NCI-H2227 treated with DMSO at 0.1 percent for 48 hours (cell line): ENCODE data around the gene PPAT.

Experiments used
- DNase-seq: peaks from one replicate; lab custom pipeline; 2025; lab: John Stamatoyannopoulos, UW

The PPAT gene

GRCh38 chr4:56434599-56435139 lies 746 bp downstream of the PPAT start:
- DNase-seq = peak; percentile 64

- DNase-seq = no peak
Measured at GRCh38 chr4:56433280-56433679, 2.1 kb downstream of the PPAT start.

- no peak for DNase-seq
Measured at GRCh38 chr4:56430203-56430602, 5.2 kb downstream of the PPAT start.

- DNase-seq = no peak
Measured at GRCh38 chr4:56427179-56427578, 8.2 kb downstream of the PPAT start.

- no peak for DNase-seq
Measured at GRCh38 chr4:56426273-56426672, 9.1 kb downstream of the PPAT start.

GRCh38 chr4:56425518-56425917 lies 9.9 kb downstream of the PPAT start:
- DNase-seq = no peak

- DNase-seq = no peak
Measured at GRCh38 chr4:56424697-56425514, 10.5 kb downstream of the PPAT start.

- no peak for DNase-seq
Measured at GRCh38 chr4:56424176-56424575, 11.2 kb downstream of the PPAT start.

- no peak for DNase-seq
Measured at GRCh38 chr4:56417396-56417795, 18.0 kb downstream of the PPAT start.

- no peak for DNase-seq
Measured at GRCh38 chr4:56416349-56416748, 19.1 kb downstream of the PPAT start.

- no peak for DNase-seq
Measured at GRCh38 chr4:56414135-56414670, 21.2 kb downstream of the PPAT start.

- DNase-seq = peak; percentile 67
Measured at GRCh38 chr4:56410247-56411062, 25.0 kb downstream of the PPAT start.

- DNase-seq = no peak
Measured at GRCh38 chr4:56409511-56410090, 25.8 kb downstream of the PPAT start.

- no peak for DNase-seq
Measured at GRCh38 chr4:56408978-56409377, 26.4 kb downstream of the PPAT start.

- DNase-seq = no peak
Measured at GRCh38 chr4:56406151-56406550, 29.3 kb downstream of the PPAT start.

GRCh38 chr4:56405016-56405415 lies 30.4 kb downstream of the PPAT start:
- no peak for DNase-seq

GRCh38 chr4:56400560-56400959 lies 34.9 kb downstream of the PPAT start:
- no peak for DNase-seq

GRCh38 chr4:56391270-56391669 lies 44.1 kb downstream of the PPAT start:
- no peak for DNase-seq

GRCh38 chr4:56389558-56389957 lies 45.9 kb downstream of the PPAT start:
- no peak for DNase-seq

- no peak for DNase-seq
Measured at GRCh38 chr4:56388306-56388705, 47.1 kb downstream of the PPAT start.

GRCh38 chr4:56387023-56388001 lies 48.1 kb downstream of the PPAT start, which contains the start of gene AASDH:
TSS of gene AASDH (minus strand) at chr4:56387491. CDS start at chr4:56384299, 3,192 bp downstream.
- peak; percentile 96 for DNase-seq
